Measurements from ENCODE around the gene NPAS3.

NPAS3 gene

DNA sequence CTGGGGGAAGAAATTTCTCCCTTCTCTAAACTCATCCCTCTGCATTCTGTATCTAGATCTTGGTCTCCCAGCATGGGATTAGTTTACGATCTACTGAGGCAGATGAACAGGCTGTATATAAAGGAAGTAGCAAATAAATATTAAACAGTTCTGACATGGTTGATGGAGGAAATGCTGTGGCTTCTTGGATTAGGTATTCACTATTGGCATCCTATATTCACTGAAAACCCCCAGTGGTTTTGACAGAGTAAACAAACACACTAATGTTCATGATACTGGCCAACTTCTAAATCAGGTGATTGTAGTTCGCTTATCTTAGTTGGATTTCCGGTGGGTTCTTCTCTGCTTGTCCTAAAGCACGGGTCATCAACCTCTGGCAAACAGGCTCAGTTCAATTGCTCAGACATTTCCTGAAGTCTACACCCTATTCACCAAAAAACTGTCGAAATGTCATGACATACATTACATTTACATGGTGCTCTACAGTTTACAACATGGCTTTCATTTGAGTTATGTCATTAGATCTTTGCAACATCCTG lies 578.3 kb downstream of the NPAS3 start:
- no peak for DNase-seq (ENCODE audit: low read depth in 2 of 2)

GRCh38 chr14:33521192-33521591 lies 582.5 kb downstream of the NPAS3 start:
- DNase-seq (ENCODE audit: low read depth in 2 of 2): no peak

GRCh38 chr14:33524244-33524643 lies 585.6 kb downstream of the NPAS3 start:
- DNase-seq (ENCODE audit: low read depth in 2 of 2): no peak

GRCh38 chr14:33525626-33526025 lies 586.9 kb downstream of the NPAS3 start:
- no peak for DNase-seq (ENCODE audit: low read depth in 2 of 2)

DNA sequence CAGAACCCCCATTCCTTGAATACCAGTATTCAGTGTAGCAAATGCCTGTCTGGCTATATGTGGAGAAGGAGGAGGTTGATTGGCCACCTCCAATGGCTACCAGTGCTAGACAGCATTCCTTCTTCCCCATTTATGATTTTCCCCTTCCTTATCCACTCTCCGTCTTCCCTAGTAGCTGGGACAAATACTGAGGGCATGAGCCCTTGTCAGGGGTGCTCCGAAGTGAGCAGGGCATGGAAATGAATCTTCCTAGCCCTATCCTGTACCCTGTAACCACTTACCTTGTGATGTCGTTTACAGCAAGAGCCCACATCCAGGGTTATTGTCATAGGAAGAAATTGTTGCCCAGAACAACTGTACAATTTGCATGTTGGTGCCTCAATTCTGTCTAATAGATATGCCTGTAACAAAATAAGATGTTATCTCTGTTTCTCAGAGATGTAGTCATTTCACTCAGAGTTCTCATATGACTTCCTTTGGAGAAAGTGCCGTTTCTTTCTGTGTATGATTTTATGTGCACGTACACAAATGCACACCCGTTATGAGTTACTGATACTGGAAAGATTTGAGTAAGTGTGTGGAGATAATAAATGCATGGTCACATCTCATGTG lies 588.5 kb downstream of the NPAS3 start:
- DNase-seq (ENCODE audit: low read depth in 2 of 2): no peak

GRCh38 chr14:33528655-33529054 lies 590.0 kb downstream of the NPAS3 start:
- no peak for DNase-seq (ENCODE audit: low read depth in 2 of 2)

GRCh38 chr14:33529787-33530757 lies 591.4 kb downstream of the NPAS3 start:
- DNase-seq (ENCODE audit: low read depth in 2 of 2): no peak

GRCh38 chr14:33532553-33532952 lies 593.9 kb downstream of the NPAS3 start:
- DNase-seq (ENCODE audit: low read depth in 2 of 2): no peak

GRCh38 chr14:33534104-33534503 lies 595.4 kb downstream of the NPAS3 start:
- no peak for DNase-seq (ENCODE audit: low read depth in 2 of 2)

DNA sequence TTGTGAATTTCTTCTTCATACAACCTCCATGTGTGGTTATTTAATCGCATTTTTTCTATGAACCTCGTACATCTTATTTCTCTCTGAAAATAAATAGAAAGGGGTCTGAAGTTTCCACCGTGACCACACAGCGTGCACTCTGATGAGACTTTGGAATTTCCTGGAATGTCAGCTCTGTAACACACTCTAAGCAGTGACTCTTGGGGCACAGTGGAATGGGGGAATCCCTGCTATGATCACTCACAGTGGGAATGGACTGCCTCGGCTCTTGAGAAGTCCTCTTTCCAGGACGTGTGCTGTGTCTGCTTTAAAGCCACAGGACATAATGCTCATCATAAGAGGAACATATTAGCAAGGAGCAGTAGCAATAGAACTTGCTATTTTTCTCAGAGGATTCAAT lies 596.0 kb downstream of the NPAS3 start:
- DNase-seq (ENCODE audit: low read depth in 2 of 2): no peak

- DNase-seq (ENCODE audit: low read depth in 2 of 2): no peak
Observed at GRCh38 chr14:33539918-33540357, 601.3 kb downstream of the NPAS3 start.

DNA sequence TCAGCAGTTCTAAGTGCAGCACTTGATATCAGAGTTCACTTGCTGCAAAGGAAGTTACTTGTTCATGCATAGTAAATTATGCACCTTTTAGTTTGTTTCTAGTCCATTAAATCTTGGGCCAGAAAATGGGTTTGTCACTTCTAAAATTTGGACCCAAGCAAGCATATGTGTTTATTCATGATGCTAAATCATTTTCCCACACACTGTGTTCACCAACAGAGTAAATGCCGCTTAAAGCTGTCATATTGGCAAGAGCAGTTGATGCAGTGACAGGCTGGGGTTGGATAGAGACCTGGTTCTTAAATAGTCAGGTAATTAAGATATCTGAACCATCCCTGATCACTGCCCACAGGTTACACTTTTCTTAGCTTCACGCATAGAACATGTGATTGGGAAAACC lies 602.5 kb downstream of the NPAS3 start:
- DNase-seq (ENCODE audit: low read depth in 2 of 2): no peak

GRCh38 chr14:33542338-33543287 lies 603.9 kb downstream of the NPAS3 start:
- DNase-seq (ENCODE audit: low read depth in 2 of 2): no peak

DNA sequence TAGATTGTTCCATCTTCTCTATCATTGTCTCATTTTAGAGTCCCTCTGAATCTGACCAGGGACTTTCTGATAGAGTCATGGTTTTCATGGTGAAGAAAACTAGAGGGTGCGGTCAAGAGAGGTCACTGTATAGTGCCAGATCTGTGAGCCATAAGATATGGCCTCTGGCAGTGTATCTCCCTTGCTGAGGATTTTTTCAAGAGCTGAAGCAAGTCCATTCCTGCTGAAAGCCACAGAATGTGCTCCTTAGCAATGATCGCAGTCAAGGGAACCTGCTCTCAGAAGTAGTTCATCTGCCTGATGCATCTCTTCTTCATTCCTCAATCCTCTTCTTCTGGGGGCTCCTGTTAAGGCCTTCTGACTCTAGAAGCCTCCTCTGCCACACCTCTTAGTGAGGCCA lies 607.0 kb downstream of the NPAS3 start:
- no peak for DNase-seq (ENCODE audit: low read depth in 2 of 2)

GRCh38 chr14:33548606-33549005 lies 609.9 kb downstream of the NPAS3 start:
- no peak for DNase-seq (ENCODE audit: low read depth in 2 of 2)

- DNase-seq (ENCODE audit: low read depth in 2 of 2): no peak
Observed at GRCh38 chr14:33551963-33552362, 613.3 kb downstream of the NPAS3 start.

- DNase-seq (ENCODE audit: low read depth in 2 of 2): no peak
Observed at GRCh38 chr14:33553706-33554278, 615.1 kb downstream of the NPAS3 start.

DNA sequence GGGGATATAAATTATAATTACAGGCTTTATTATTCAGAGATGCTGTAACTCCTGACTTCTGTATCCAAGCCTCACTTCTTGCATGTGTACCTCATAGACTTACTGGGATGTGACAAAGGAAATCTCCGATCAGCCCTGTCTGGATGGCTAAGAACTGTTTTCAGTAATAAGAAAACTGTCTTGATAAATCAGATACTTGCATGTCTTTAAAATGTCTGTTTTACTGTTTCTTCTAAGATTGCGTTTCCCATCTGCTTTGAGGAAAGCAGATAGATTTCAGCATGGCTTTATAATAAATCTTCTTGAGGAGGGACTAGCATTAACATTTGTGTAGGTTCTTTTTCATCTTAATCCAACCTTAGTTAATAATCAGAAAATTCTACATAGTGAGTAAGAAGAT lies 616.3 kb downstream of the NPAS3 start:
- DNase-seq (ENCODE audit: low read depth in 2 of 2): no peak

GRCh38 chr14:33555710-33556350 lies 617.2 kb downstream of the NPAS3 start:
- DNase-seq (ENCODE audit: low read depth in 2 of 2): no peak

GRCh38 chr14:33556382-33557121 lies 617.9 kb downstream of the NPAS3 start:
- no peak for DNase-seq (ENCODE audit: low read depth in 2 of 2)

Measured in stimulated activated CD4-positive, alpha-beta T cell treated with anti-CD3 and anti-CD28 coated beads, Interleukin-1b, Interleukin-23, amount 100 ng/mL, for 4 hours (primary cell).